Testis (tissue), 3 donors: ENCODE results near the gene WT1. TPM values are rescaled to one million over a fixed set of nuclear protein-coding genes. Genes with fewer than 3 reads are reported as not detected.
A peak's percentile ranks its signal among the peaks of the same experiment; 100 is the strongest.

Experiments
- DNase-seq: peaks from one replicate; pipeline ENCODE4 v3.0.0-alpha.2; 2019
- H3K27ac ChIP-seq, 2 donors: fragments of 200-600 bp; sonication (generic); one replicate each; pipeline ENCODE4 v1.5.1; 2019
- H3K27me3 ChIP-seq: fragments of 200-600 bp; sonication (generic); one replicate; pipeline ENCODE4 v1.5.1; 2019
- H3K36me3 ChIP-seq: fragments of 200-600 bp; sonication (generic); one replicate; pipeline ENCODE4 v1.5.1; 2017; ENCODE audit warnings: low read depth; ENCODE audit errors: missing control alignments
- H3K4me1 ChIP-seq: fragments of 200-600 bp; sonication (generic); one replicate; pipeline ENCODE4 v1.5.1; 2019
- H3K4me3 ChIP-seq, 2 donors: fragments of 200-600 bp; sonication (generic); one replicate each; pipeline ENCODE4 v1.5.1; 2017 to 2019
- H3K9me3 ChIP-seq: fragments of 200-600 bp; sonication (generic); one replicate; pipeline ENCODE4 v1.5.1; 2017
- CTCF ChIP-seq, 3 experiments: fragments of 450-650 bp in 2 of 3; fragments of 200-600 bp in 1 of 3; sonication (generic) in 1 of 3; IDR thresholded peaks; one replicate each; pipeline ENCODE4 v1.5.1; 2016 to 2019; ENCODE audit warnings: antibody characterized with exemption in 3 of 3, mild to moderate bottlenecking in 2 of 3, moderate library complexity in 1 of 3
- POLR2A ChIP-seq: fragments of 450-650 bp; IDR thresholded peaks from one replicate; pipeline ENCODE4 v1.6.1; 2017; ENCODE audit warnings: antibody characterized with exemption, mild to moderate bottlenecking, moderate library complexity
- WGBS, 2 donors: methylation state at CpG; one replicate each; pipeline ENCODE4 v1.1.5; 2018; 5-methylcytosine and 5-hydroxymethylcytosine counted together
- intact Hi-C: fragments of 100-400 bp; cut with DNase I; formaldehyde crosslinking; loops from one replicate; pipeline ENCODE4 v1.15.1; 2023; ENCODE audit warnings: low total_unique reads
- polyA plus RNA-seq: library from polyadenylated mRNA; stranded (reverse); fragments of 350-450 nt; fragmentation: Illumina TruSeq; extraction: RNeasy Lipid Tissue Mini Kit (QIAGEN cat#74804); gene quantifications from one replicate; pipeline ENCODE4 v1.2.3, GENCODE V29; 2014; ENCODE audit warnings: low read depth, low replicate concordance; ENCODE audit not compliant: insufficient read depth
- total RNA-seq, 2 donors: library from RNA; depleted of rRNA; stranded (reverse); fragments of >200 nt; gene quantifications; one replicate each; pipeline ENCODE4 v1.2.3, GENCODE V29; 2016

WT1 gene
- total and polyA plus RNA-seq, 3 donors from 2014 or later = 62.2 to 278 (median 189) TPM

- no peak for DNase-seq
- Histone ChIP-seq H3K4me3 (no peak overlapping the region), H3K27me3 (no peaks in the 10 kb centered on the region), H3K9me3 (no peaks in the 10 kb centered on the region), H3K36me3 (no peaks in the 10 kb centered on the region), H3K27ac (peak overlapping the region; percentile 33 to 46), H3K4me1 (peaks cover 56% of the 10 kb centered on the region)
- WGBS, 2 donors = 81 to 90% methylated on average over 4 of the region's 4 CpGs
- TF ChIP-seq POLR2A = no peak
- TF ChIP-seq CTCF (IDR thresholded peaks at IDR 0.05) = no peak
- intact Hi-C loops = no loop called here
These were observed 19.0 kb downstream of the WT1 start for GRCh38 chr11:32416301-32416700.

- Histone ChIP-seq H3K36me3 (no peaks in the 10 kb centered on the region), H3K27me3 (no peaks in the 10 kb centered on the region), H3K4me3 (no peak overlapping the region), H3K27ac (peak overlapping the region in 1 of 2 donors; percentile 64), H3K9me3 (no peaks in the 10 kb centered on the region), H3K4me1 (peaks cover 50% of the 10 kb centered on the region)
- TF ChIP-seq POLR2A (no peak), CTCF (IDR thresholded peaks at IDR 0.05) (no peak)
- 25 to 52% methylated on average over 2 of the region's 2 CpGs for WGBS, 2 donors
- DNase-seq = no peak
- intact Hi-C loops = no loop called here
These were observed 20.4 kb downstream of the WT1 start for GRCh38 chr11:32414925-32415324.

- intact Hi-C loops = no loop called here
- DNase-seq = no peak
These were observed 23.3 kb downstream of the WT1 start for GRCh38 chr11:32411942-32412615.

GRCh38 chr11:32405592-32405991 lies 29.7 kb downstream of the WT1 start:
- WGBS, 2 donors = 81 to 85% methylated on average over 4 of the region's 4 CpGs

More at GRCh38 chr11:32411942-32412615, 23.3 kb downstream of the WT1 start:
- TF ChIP-seq CTCF (IDR thresholded peaks at IDR 0.05) (no peak), POLR2A (no peak)
- no peaks in the 10 kb centered on the region for H3K27me3 ChIP-seq
- H3K27ac ChIP-seq = peak overlapping the region; percentile 27 to 64
- WGBS, 2 donors = 23 to 43% methylated on average over 12 of the region's 12 CpGs
- no peaks in the 10 kb centered on the region for H3K36me3 ChIP-seq
- H3K4me3 ChIP-seq = no peak overlapping the region
- no peaks in the 10 kb centered on the region for H3K9me3 ChIP-seq
- peaks cover 50% of the 10 kb centered on the region for H3K4me1 ChIP-seq

More at GRCh38 chr11:32405592-32405991, 29.7 kb downstream of the WT1 start:
- TF ChIP-seq CTCF (IDR thresholded peaks at IDR 0.05) (no peak), POLR2A (no peak)
- H3K9me3 ChIP-seq = no peaks in the 10 kb centered on the region
- no peaks in the 10 kb centered on the region for H3K36me3 ChIP-seq
- H3K27me3 ChIP-seq = no peaks in the 10 kb centered on the region
- no peak overlapping the region for H3K4me3 ChIP-seq
- intact Hi-C loops = no loop called here
- no peak for DNase-seq
- no peak overlapping the region for H3K27ac ChIP-seq
- no peaks in the 10 kb centered on the region for H3K4me1 ChIP-seq
